HS-27A (cell line): ENCODE measurements around the gene GRK3.
"Not testable (repeated sequence)": the region's sequence is repeated elsewhere in the genome, so short reads cannot be mapped to it uniquely, and the experiment has no call there.

Experiments used
- DNase-seq: peaks from one replicate; pipeline ENCODE4 v3.0.0-alpha.2; 2012; ENCODE audit warnings: low read depth, missing footprints

GRK3 gene

GRCh38 chr22:25698978-25699377 lies 134.5 kb downstream of the GRK3 start:
- DNase-seq = no peak

- no peak for DNase-seq
Observed at GRCh38 chr22:25701056-25701780, 136.7 kb downstream of the GRK3 start.

- no peak for DNase-seq
Observed at GRCh38 chr22:25702040-25702439, 137.6 kb downstream of the GRK3 start.

GRCh38 chr22:25702571-25703167 lies 138.2 kb downstream of the GRK3 start:
- no peak for DNase-seq

- no peak for DNase-seq
Observed at GRCh38 chr22:25704701-25705100, 140.2 kb downstream of the GRK3 start.

GRCh38 chr22:25706197-25706596 lies 141.7 kb downstream of the GRK3 start:
- DNase-seq = no peak

GRCh38 chr22:25708430-25708829 lies 144.0 kb downstream of the GRK3 start:
- not testable (repeated sequence) for DNase-seq

GRCh38 chr22:25709758-25710157 lies 145.3 kb downstream of the GRK3 start:
- no peak for DNase-seq

GRCh38 chr22:25710501-25710900 lies 146.0 kb downstream of the GRK3 start:
- DNase-seq = no peak

GRCh38 chr22:25711491-25711890 lies 147.0 kb downstream of the GRK3 start:
- DNase-seq = no peak

- no peak for DNase-seq
Observed at GRCh38 chr22:25712661-25713400, 148.4 kb downstream of the GRK3 start.

- no peak for DNase-seq
Observed at GRCh38 chr22:25714070-25714469, 149.6 kb downstream of the GRK3 start.

GRCh38 chr22:25714739-25715138 lies 150.3 kb downstream of the GRK3 start:
- no peak for DNase-seq

GRCh38 chr22:25716637-25717036 lies 152.2 kb downstream of the GRK3 start:
- no peak for DNase-seq

GRCh38 chr22:25718135-25718840 lies 153.8 kb downstream of the GRK3 start:
- no peak for DNase-seq

GRCh38 chr22:25722223-25722622 lies 157.7 kb downstream of the GRK3 start:
- DNase-seq = no peak

GRCh38 chr22:25722626-25723025 lies 158.2 kb downstream of the GRK3 start:
- no peak for DNase-seq

GRCh38 chr22:25726241-25726640 lies 161.8 kb downstream of the GRK3 start:
- no peak for DNase-seq

GRCh38 chr22:25728071-25728470 lies 163.6 kb downstream of the GRK3 start:
- no peak for DNase-seq

- no peak for DNase-seq
Observed at GRCh38 chr22:25729016-25729995, 164.8 kb downstream of the GRK3 start.

- no peak for DNase-seq
Observed at GRCh38 chr22:25735650-25736049, 171.2 kb downstream of the GRK3 start.
